HG03103 (cell line): ENCODE measurements around the gene ANKRD61.
"Not testable (repeated sequence)": the region's sequence is repeated elsewhere in the genome, so short reads cannot be mapped to it uniquely, and the experiment has no call there.

Source experiments
- ATAC-seq: cut with Tn5 transposase; IDR thresholded peaks from one replicate; pipeline ENCODE4 v1.9.1; 2021; ENCODE audit warnings: low read depth; ENCODE audit not compliant: unreplicated experiment

ANKRD61 gene

GRCh38 chr7:6028563-6028962 lies 2.6 kb upstream of the ANKRD61 start:
- no peak for ATAC-seq

DNA sequence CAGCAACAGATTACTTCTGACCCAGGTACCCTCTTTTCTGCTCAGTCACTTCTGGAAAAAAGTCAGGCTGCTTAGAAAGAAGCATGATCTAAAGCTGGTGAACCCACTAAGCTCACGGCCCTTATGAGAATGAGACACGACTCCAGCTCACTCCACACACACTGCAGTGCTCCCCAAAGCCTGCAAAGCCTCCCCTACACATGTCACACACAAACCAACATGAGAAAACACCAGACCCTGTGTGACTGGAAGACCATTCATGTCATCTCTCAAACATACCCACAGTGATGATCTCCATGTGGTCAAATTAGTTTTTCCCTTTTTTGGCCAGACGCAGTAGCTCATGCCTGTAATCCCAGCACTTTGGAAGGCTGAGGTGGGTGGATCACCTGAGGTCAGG lies 391 bp downstream of the ANKRD61 start:
- ATAC-seq = no peak

- no peak for ATAC-seq
These were observed 991 bp downstream of the ANKRD61 start for GRCh38 chr7:6032167-6032566.

- no peak for ATAC-seq
These were observed 1.5 kb downstream of the ANKRD61 start for GRCh38 chr7:6032641-6033040.

- ATAC-seq = no peak
These were observed 4.0 kb downstream of the ANKRD61 start for GRCh38 chr7:6035165-6035564.

DNA sequence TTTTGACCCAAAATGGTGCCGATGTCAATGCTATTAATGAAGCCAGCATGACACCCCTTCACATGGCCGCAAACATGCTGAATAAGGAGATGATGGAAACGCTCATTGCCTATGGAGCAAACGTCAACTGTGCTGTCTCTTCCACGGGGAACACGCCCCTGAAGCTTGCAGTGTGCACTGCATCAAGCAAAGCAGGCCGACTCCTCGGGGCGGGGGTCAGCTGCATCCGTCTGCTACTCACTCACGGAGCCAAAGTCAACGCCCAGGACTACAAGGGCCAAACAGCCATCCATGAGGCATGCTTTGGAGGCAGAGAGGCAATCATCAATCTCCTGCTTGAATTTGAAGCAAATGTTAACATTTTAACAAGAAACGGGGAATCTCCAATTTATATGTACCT lies 4.5 kb downstream of the ANKRD61 start:
- ATAC-seq = no peak

GRCh38 chr7:6049780-6050179 lies 18.6 kb downstream of the ANKRD61 start:
- no peak for ATAC-seq

DNA sequence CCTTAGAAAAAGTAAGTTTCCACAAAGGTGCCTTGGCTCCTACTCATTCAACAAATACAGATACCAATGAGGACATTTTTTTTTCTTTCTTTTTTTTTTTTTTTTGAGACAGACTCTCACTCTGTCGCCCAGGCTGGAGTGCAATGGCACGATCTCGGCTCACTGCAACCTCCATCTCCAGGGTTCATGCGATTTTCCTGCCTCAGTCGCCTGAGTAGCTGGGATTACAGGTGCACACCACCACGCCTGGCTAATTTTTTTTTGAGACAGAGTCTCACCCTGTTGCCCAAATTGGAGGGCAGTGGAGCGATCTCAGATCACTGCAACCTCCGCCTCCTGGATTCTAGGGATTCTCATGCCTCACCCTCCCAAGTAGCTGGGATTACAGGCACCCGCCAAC lies 20.0 kb downstream of the ANKRD61 start:
- ATAC-seq = not testable (repeated sequence)

DNA sequence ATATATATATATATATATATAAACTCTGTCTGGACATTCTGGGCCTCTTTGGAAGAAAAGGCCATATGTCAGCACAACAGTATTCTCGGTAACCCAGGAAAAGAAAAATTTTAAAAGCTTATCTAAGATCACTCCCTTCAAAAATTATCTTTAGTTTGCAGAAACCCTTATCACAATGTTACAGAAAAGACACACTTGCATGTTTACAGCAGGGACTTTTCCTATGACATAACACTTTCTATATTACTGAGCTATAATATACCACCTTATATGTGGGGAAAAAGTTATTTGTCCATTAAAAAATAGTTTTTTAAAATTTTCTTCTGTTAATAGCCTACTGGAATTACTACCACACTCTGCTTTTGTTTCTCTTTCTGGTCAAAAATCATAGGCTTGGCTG lies 25.4 kb downstream of the ANKRD61 start:
- ATAC-seq = no peak

DNA sequence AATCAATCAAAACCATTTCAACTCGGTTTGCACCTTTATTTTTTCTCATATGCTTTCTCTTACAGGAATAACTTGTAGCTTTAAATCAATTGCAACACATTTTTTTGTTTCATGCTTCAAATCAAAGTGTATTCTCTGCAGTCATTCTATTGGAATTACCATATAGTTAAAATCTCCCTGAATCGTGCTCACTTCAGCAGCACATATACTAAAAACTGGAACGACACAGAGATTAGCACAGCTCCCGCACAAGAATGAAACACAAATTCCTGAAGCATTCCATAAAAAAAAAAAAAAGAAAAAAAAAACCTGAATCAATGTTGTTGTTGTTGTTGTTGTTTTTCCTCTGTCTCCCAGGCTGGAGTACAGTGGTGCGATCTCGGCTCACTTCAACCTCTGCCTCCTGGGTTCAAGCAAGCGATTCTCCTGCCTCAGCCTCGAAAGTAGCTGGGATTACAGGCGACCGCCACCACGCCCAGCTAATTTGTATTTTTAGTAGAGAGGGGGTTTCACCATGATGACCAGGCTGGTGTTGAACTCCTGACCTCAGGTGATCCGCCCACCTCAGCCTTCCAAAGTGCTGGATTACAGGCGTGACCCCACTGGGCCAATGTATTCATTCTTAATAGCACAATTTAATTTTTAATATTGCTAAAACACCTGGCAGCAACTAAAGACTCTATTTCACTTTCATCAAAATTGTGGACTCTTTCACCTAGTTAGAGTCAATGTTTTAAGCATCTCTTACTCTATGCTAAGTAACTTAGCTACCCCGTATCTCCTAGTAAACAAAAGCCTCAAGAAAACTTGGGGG lies 26.3 kb downstream of the ANKRD61 start:
- ATAC-seq = no peak

- not testable (repeated sequence) for ATAC-seq
These were observed 28.8 kb downstream of the ANKRD61 start for GRCh38 chr7:6059941-6060340.

DNA sequence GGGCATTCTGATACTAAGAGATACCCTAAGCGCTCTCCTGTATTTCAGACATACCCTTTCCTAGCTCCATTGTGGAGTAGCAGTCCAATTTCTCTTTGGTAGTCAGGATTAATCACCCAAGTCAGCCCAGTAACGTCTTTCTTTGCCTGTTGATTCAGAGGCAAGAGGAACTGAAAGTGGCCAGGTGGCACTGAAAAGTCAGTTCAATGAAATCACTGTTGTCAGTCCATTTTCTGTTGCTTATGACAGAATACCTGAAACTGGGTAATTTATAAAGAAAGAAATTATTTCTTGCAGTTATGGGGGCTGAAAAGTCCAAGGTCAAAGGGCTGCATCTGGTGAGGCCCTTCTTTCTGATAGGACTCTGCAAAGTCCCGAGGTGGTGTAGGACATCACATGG lies 40.2 kb downstream of the ANKRD61 start:
- ATAC-seq = no peak

- no peak for ATAC-seq
These were observed 43.6 kb downstream of the ANKRD61 start for GRCh38 chr7:6074612-6075380.

GRCh38 chr7:6078548-6078947 lies 47.4 kb downstream of the ANKRD61 start:
- ATAC-seq = no peak

- ATAC-seq = not testable (repeated sequence)
These were observed 51.9 kb downstream of the ANKRD61 start for GRCh38 chr7:6083047-6083446.
